Adrenal gland (tissue), 12 donors: ENCODE data around the gene OPRL1. TPM values are rescaled to one million over a fixed set of nuclear protein-coding genes. Genes with fewer than 3 reads are reported as not detected.
A peak's percentile ranks its signal among the peaks of the same experiment; 100 is the strongest.

Experiments
- DNase-seq, 7 donors: peaks; one replicate each; pipeline ENCODE4 v3.0.0-alpha.2; 2019 to 2020
- H3K27ac ChIP-seq, 5 donors: fragments of 200-600 bp; sonication (generic) in 4 of 5; 1 replicate in 3 of 5; 2 replicates in 2 of 5; pipeline versions ENCODE4 v1.5.1 to v1.8.0; 2016 to 2020; ENCODE audit warnings: mild to moderate bottlenecking in 1 of 5
- H3K27me3 ChIP-seq: fragments of 200-600 bp; 2 replicates; pipeline ENCODE4 v1.8.0; 2021
- H3K36me3 ChIP-seq, 2 donors: fragments of 200-600 bp; replicated peaks in 1 of 2; 1 replicate in 1 of 2; 2 replicates in 1 of 2; pipeline versions ENCODE4 v1.5.1 to v1.8.0; 2018 to 2022
- H3K4me1 ChIP-seq, 2 donors: fragments of 200-600 bp; replicated peaks in 1 of 2; 1 replicate in 1 of 2; 2 replicates in 1 of 2; pipeline versions ENCODE4 v1.5.1 to v1.8.0; 2018 to 2021
- H3K4me3 ChIP-seq, 4 donors: fragments of 200-600 bp; sonication (generic) in 3 of 4; one replicate each; pipeline ENCODE4 v1.5.1; 2016 to 2018
- H3K9me3 ChIP-seq, 3 donors: fragments of 200-600 bp; sonication (generic) in 1 of 3; replicated peaks in 1 of 3; 1 replicate in 2 of 3; 2 replicates in 1 of 3; pipeline versions ENCODE4 v1.5.1 to v1.8.0; 2016 to 2021
- CTCF ChIP-seq, 6 experiments: fragments of 450-650 bp in 4 of 6; fragments of 200-600 bp in 2 of 6; sonication (generic) in 1 of 6; IDR thresholded peaks; 1 replicate in 5 of 6; 2 replicates in 1 of 6; pipeline versions ENCODE4 v1.5.1 to v1.8.0; 2016 to 2021; ENCODE audit warnings: antibody characterized with exemption in 6 of 6, mild to moderate bottlenecking in 2 of 6, moderate library complexity in 1 of 6
- POLR2A ChIP-seq, 2 donors: fragments of 450-650 bp; IDR thresholded peaks; one replicate each; pipeline ENCODE4 v1.6.1; 2017; ENCODE audit warnings: antibody characterized with exemption in 2 of 2, mild to moderate bottlenecking in 2 of 2, moderate library complexity in 1 of 2
- WGBS, 4 donors: extraction: QIAGEN DNeasy Blood & Tissue Kit in 2 of 4; methylation state at CpG; one replicate each; pipeline versions ENCODE4 v1.1.5 to v1.1.7; 2013 to 2017; 5-methylcytosine and 5-hydroxymethylcytosine counted together
- intact Hi-C, 2 donors: fragments of 100-400 bp; cut with DNase I; formaldehyde crosslinking; loops; one replicate each; pipeline versions ENCODE4 v1.14.1 to v1.15.0; 2022 to 2023
- polyA plus RNA-seq, 3 donors: library from polyadenylated mRNA; stranded (reverse); fragments of 200-250 nt in 2 of 3; fragments of 350-450 nt in 1 of 3; fragmentation: Illumina TruSeq in 1 of 3; extraction: RNeasy Lipid Tissue Mini Kit (QIAGEN cat#74804) in 1 of 3; gene quantifications; one replicate each; pipeline ENCODE4 v1.2.3, GENCODE V29; 2013 to 2014
- total RNA-seq, 9 donors: library from RNA; depleted of rRNA in 4 of 9; stranded (reverse); fragments of >200 nt in 4 of 9; fragments of 120-200 nt in 1 of 9; fragmentation: NEBNext Ultra II Directional in 1 of 9; extraction: Animal tissue kit (Norgen Biotek cat#: 25700) in 1 of 9; gene quantifications; one replicate each; pipeline versions ENCODE4 v1.1.0 to v1.2.4, GENCODE V29; 2013 to 2023
- donor health status: healthy with polysubstance abuse.
- donor health status: Bipolar disorder and iron deficiency.
- donor health status: DM: yes; HTN: yes; CAD: no.
- donor health status: DM: no; HTN: no; CAD: no.
- donor health status: DM: no; HTN: no; CAD: no.
- donor health status: DM: yes; HTN: yes; CAD: no.

The OPRL1 gene
- total and polyA plus RNA-seq, 12 donors = 0.24 to 5.7 (median 2.2) TPM

GRCh38 chr20:64111841-64112641, 32.2 kb downstream of the OPRL1 start:
- Histone ChIP-seq H3K4me1 (no peaks in the 10 kb centered on the region), H3K9me3 (no peaks in the 10 kb centered on the region), H3K27ac (peak overlapping the region in 1 of 5 donors; percentile 69), H3K4me3 (no peak overlapping the region), H3K27me3 (no peaks in the 10 kb centered on the region), H3K36me3 (no peaks in the 10 kb centered on the region)
- WGBS, 4 donors = 69 to 79% (median 76%) methylated on average over 15 to 19 of the region's 19 CpGs
- intact Hi-C loops = loop anchor here (5.0 to 10.0 kb wide), 2 partner anchors 65 to 77 kb away; partner anchors contain the start of genes C20orf204 (in 1 of the 2) and SOX18 (in 1 of the 2)
- no peak for TF ChIP-seq POLR2A (IDR thresholded peaks at IDR 0.05)
- TF ChIP-seq CTCF (IDR thresholded peaks at IDR 0.05) = no peak
- DNase-seq = peak in 4 of 7 donors; percentile 4 to 65 (median 8)

GRCh38 chr20:64112691-64113443, 33.0 kb downstream of the OPRL1 start:
- no peaks in the 10 kb centered on the region for H3K9me3 ChIP-seq
- intact Hi-C loops = loop anchor here (5.0 to 10.0 kb wide), 2 partner anchors 66 to 78 kb away; partner anchors contain the start of genes C20orf204 (in 1 of the 2) and SOX18 (in 1 of the 2)
- H3K4me3 ChIP-seq = no peak overlapping the region
- TF ChIP-seq POLR2A (IDR thresholded peaks at IDR 0.05) (no peak), CTCF (IDR thresholded peaks at IDR 0.05) (no peak)
- H3K36me3 ChIP-seq = no peaks in the 10 kb centered on the region
- no peaks in the 10 kb centered on the region for H3K27me3 ChIP-seq
- peak overlapping the region in 1 of 5 donors; percentile 69 for H3K27ac ChIP-seq
- 75 to 82% (median 81%) methylated on average over 10 to 18 of the region's 18 CpGs for WGBS, 4 donors
- H3K4me1 ChIP-seq = no peaks in the 10 kb centered on the region
- DNase-seq = peak in 4 of 7 donors; percentile 2 to 37 (median 8)

- TF ChIP-seq POLR2A (IDR thresholded peaks at IDR 0.05) (no peak), CTCF (IDR thresholded peaks at IDR 0.05) (no peak)
- Histone ChIP-seq H3K27ac (peak overlapping the region in 1 of 5 donors; percentile 69), H3K9me3 (no peaks in the 10 kb centered on the region), H3K36me3 (no peaks in the 10 kb centered on the region), H3K4me3 (no peak overlapping the region), H3K27me3 (no peaks in the 10 kb centered on the region), H3K4me1 (no peaks in the 10 kb centered on the region)
- peak in 2 of 7 donors; percentile 1 to 3 for DNase-seq
- intact Hi-C loops = loop anchor here (5.0 to 10.0 kb wide), 2 partner anchors 66 to 79 kb away; partner anchors contain the start of genes C20orf204 (in 1 of the 2) and SOX18 (in 1 of the 2)
- 59 to 73% (median 65%) methylated on average over 2 to 6 of the region's 6 CpGs for WGBS, 4 donors
These were observed 33.5 kb downstream of the OPRL1 start for GRCh38 chr20:64113444-64113775.

GRCh38 chr20:64113796-64114355, 34.0 kb downstream of the OPRL1 start:
- DNase-seq = peak in 4 of 7 donors; percentile 3 to 45 (median 7)
- no peaks in the 10 kb centered on the region for H3K4me1 ChIP-seq
- H3K27ac ChIP-seq = no peak overlapping the region
- TF ChIP-seq POLR2A (IDR thresholded peaks at IDR 0.05) (no peak), CTCF (IDR thresholded peaks at IDR 0.05) (no peak)
- H3K27me3 ChIP-seq = no peaks in the 10 kb centered on the region
- 76 to 84% (median 84%) methylated on average over 8 to 13 of the region's 13 CpGs for WGBS, 4 donors
- H3K4me3 ChIP-seq = no peak overlapping the region
- intact Hi-C loops = loop anchor here (5.0 to 10.0 kb wide), 2 partner anchors 67 to 79 kb away; partner anchors contain the start of genes C20orf204 (in 1 of the 2) and SOX18 (in 1 of the 2)
- H3K9me3 ChIP-seq = no peaks in the 10 kb centered on the region
- H3K36me3 ChIP-seq = no peaks in the 10 kb centered on the region
